ENCODE results near the gene PAQR3.

PAQR3 gene

DNA sequence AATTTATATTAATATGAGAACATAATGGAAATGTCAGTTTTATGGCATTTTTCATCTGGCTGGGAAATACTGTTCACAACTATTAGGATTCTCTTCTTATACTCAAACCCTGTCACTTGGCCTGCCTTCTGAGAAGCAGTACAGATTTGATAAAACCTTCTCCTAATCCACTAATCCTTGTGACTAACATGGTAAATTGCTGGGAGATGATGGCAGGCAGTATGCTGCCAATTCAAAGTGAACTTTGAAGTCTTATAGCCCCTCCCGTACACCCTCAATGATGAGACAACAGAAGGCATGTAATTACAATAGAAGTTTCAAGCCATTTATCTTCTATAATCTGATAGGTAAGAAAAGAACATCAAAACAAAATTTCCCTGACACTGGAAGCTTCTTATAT is 36.9 kb downstream of the PAQR3 start:
- TF ChIP-seq CSDC2 (CRISPR knock-in tag; IDR thresholded peaks at IDR 0.05) (no peak), ISL1 (CRISPR knock-in tag; IDR thresholded peaks at IDR 0.05) (no peak), ZNF70 (CRISPR knock-in tag; IDR thresholded peaks at IDR 0.05) (no peak)
- TF ChIP-seq, protein P1, sequence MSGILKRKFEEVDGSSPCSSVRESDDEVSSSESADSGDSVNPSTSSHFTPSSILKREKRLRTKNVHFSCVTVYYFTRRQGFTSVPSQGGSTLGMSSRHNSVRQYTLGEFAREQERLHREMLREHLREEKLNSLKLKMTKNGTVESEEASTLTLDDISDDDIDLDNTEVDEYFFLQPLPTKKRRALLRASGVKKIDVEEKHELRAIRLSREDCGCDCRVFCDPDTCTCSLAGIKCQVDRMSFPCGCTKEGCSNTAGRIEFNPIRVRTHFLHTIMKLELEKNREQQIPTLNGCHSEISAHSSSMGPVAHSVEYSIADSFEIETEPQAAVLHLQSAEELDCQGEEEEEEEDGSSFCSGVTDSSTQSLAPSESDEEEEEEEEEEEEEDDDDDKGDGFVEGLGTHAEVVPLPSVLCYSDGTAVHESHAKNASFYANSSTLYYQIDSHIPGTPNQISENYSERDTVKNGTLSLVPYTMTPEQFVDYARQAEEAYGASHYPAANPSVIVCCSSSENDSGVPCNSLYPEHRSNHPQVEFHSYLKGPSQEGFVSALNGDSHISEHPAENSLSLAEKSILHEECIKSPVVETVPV (CRISPR knock-in tag; IDR thresholded peaks at IDR 0.05), result no peak

DNA sequence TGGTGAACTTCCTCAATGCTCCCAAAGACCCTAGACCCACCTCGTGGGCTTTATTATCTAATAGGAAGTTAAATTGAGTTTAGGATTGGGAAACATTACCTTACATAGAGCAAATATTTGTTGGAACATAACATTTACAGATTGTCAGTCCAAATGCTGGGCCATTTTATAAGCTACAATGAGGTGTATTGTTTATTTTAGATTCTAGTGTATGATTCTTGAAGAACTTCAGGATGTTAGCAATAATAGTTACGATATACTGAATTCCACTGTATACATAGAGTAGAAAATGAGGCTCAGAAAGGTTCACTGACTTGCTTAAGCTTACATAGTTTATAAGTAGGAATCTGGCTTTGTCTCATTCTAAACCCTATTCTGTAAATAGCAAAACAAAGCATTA is 37.4 kb downstream of the PAQR3 start:
- TF ChIP-seq ZNF70 (CRISPR knock-in tag; IDR thresholded peaks at IDR 0.05), result no peak
- TF ChIP-seq CSDC2 (CRISPR knock-in tag; IDR thresholded peaks at IDR 0.05), result no peak
- no peak for TF ChIP-seq ARNTL (CRISPR knock-in tag; IDR thresholded peaks at IDR 0.05; ENCODE audit: borderline replicate concordance, low read depth)
- no peak for TF ChIP-seq ZNF8 (CRISPR knock-in tag; IDR thresholded peaks at IDR 0.05)
- TF ChIP-seq PPARA (CRISPR knock-in tag; IDR thresholded peaks at IDR 0.05; ENCODE audit: borderline replicate concordance), result no peak
- TF ChIP-seq, protein P2, sequence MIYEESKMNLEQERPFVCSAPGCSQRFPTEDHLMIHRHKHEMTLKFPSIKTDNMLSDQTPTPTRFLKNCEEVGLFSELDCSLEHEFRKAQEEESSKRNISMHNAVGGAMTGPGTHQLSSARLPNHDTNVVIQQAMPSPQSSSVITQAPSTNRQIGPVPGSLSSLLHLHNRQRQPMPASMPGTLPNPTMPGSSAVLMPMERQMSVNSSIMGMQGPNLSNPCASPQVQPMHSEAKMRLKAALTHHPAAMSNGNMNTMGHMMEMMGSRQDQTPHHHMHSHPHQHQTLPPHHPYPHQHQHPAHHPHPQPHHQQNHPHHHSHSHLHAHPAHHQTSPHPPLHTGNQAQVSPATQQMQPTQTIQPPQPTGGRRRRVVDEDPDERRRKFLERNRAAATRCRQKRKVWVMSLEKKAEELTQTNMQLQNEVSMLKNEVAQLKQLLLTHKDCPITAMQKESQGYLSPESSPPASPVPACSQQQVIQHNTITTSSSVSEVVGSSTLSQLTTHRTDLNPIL (CRISPR knock-in tag; IDR thresholded peaks at IDR 0.05; ENCODE audit: low read depth), result no peak
- TF ChIP-seq, protein P3, sequence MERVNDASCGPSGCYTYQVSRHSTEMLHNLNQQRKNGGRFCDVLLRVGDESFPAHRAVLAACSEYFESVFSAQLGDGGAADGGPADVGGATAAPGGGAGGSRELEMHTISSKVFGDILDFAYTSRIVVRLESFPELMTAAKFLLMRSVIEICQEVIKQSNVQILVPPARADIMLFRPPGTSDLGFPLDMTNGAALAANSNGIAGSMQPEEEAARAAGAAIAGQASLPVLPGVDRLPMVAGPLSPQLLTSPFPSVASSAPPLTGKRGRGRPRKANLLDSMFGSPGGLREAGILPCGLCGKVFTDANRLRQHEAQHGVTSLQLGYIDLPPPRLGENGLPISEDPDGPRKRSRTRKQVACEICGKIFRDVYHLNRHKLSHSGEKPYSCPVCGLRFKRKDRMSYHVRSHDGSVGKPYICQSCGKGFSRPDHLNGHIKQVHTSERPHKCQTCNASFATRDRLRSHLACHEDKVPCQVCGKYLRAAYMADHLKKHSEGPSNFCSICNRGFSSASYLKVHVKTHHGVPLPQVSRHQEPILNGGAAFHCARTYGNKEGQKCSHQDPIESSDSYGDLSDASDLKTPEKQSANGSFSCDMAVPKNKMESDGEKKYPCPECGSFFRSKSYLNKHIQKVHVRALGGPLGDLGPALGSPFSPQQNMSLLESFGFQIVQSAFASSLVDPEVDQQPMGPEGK (CRISPR knock-in tag; IDR thresholded peaks at IDR 0.05; ENCODE audit: borderline replicate concordance), result no peak
- TF ChIP-seq SNAI2 (CRISPR knock-in tag; IDR thresholded peaks at IDR 0.05), result no peak
- TF ChIP-seq, protein P4, sequence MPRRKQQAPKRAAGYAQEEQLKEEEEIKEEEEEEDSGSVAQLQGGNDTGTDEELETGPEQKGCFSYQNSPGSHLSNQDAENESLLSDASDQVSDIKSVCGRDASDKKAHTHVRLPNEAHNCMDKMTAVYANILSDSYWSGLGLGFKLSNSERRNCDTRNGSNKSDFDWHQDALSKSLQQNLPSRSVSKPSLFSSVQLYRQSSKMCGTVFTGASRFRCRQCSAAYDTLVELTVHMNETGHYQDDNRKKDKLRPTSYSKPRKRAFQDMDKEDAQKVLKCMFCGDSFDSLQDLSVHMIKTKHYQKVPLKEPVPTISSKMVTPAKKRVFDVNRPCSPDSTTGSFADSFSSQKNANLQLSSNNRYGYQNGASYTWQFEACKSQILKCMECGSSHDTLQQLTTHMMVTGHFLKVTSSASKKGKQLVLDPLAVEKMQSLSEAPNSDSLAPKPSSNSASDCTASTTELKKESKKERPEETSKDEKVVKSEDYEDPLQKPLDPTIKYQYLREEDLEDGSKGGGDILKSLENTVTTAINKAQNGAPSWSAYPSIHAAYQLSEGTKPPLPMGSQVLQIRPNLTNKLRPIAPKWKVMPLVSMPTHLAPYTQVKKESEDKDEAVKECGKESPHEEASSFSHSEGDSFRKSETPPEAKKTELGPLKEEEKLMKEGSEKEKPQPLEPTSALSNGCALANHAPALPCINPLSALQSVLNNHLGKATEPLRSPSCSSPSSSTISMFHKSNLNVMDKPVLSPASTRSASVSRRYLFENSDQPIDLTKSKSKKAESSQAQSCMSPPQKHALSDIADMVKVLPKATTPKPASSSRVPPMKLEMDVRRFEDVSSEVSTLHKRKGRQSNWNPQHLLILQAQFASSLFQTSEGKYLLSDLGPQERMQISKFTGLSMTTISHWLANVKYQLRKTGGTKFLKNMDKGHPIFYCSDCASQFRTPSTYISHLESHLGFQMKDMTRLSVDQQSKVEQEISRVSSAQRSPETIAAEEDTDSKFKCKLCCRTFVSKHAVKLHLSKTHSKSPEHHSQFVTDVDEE (CRISPR knock-in tag; IDR thresholded peaks at IDR 0.05), result no peak
- ATAC-seq, result no peak

More for the DNA sequence above, 36.9 kb downstream of the PAQR3 start:
- ATAC-seq, result no peak

DNA sequence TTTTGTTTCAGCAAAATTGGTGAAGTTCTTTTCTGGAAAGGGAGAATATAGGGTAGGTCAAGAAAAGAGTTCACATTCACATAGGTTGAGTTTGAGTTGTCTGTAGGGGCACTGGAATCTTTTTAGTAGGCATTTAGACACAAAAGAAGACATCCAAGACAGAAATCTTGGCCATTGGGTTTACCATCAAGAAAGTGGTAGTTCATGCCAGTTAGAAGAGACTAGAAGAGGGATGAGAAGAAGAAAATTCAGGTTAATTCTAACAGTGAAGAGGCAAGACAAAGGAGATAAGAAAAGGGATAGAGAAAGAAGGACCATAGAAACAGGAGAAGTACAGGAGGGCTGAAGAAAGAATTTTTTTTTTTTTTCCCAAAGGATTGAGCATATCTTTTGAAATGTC is 39.9 kb downstream of the PAQR3 start:
- no peak for TF ChIP-seq GLIS3 (CRISPR knock-in tag; IDR thresholded peaks at IDR 0.05)
- ATAC-seq, result no peak

DNA sequence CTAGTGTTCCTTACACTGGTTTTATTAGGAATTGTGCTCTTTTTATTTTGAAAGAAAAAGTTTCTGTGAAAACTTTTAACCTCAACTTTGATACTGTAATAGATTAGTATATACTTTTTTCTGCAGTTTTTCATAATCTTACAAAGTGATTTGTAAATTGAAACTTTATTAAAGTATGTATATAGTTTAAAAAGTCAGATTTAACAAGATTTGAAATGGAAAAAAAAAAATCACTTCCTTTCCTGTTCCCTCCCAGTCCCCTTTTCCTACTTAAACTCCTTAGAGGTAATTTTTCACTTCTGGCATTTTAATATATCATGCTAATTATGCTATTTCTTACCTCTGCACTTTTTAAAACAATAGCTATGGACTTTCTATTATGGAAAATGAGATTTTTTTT is 49.3 kb downstream of the PAQR3 start:
- ATAC-seq, result no peak
- no peak for TF ChIP-seq ZNF8 (CRISPR knock-in tag; IDR thresholded peaks at IDR 0.05)
- TF ChIP-seq, protein P2 (CRISPR knock-in tag; IDR thresholded peaks at IDR 0.05; ENCODE audit: low read depth), result no peak
- TF ChIP-seq, protein P5, sequence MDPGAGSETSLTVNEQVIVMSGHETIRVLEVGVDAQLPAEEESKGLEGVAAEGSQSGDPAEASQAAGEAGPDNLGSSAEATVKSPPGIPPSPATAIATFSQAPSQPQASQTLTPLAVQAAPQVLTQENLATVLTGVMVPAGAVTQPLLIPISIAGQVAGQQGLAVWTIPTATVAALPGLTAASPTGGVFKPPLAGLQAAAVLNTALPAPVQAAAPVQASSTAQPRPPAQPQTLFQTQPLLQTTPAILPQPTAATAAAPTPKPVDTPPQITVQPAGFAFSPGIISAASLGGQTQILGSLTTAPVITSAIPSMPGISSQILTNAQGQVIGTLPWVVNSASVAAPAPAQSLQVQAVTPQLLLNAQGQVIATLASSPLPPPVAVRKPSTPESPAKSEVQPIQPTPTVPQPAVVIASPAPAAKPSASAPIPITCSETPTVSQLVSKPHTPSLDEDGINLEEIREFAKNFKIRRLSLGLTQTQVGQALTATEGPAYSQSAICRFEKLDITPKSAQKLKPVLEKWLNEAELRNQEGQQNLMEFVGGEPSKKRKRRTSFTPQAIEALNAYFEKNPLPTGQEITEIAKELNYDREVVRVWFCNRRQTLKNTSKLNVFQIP (CRISPR knock-in tag; IDR thresholded peaks at IDR 0.05; ENCODE audit: borderline replicate concordance, low read depth), result no peak
- no peak for TF ChIP-seq TCF4 (CRISPR knock-in tag; IDR thresholded peaks at IDR 0.05; ENCODE audit: borderline replicate concordance)
- TF ChIP-seq TOX (CRISPR knock-in tag; IDR thresholded peaks at IDR 0.05; ENCODE audit: borderline replicate concordance), result no peak
- TF ChIP-seq ZFP3 (CRISPR knock-in tag; IDR thresholded peaks at IDR 0.05), result no peak
- no peak for TF ChIP-seq SNAI2 (CRISPR knock-in tag; IDR thresholded peaks at IDR 0.05)
- TF ChIP-seq ESRRG (CRISPR knock-in tag; IDR thresholded peaks at IDR 0.05), result no peak
- TF ChIP-seq, protein P3 (CRISPR knock-in tag; IDR thresholded peaks at IDR 0.05; ENCODE audit: borderline replicate concordance), result no peak
- TF ChIP-seq ISL1 (CRISPR knock-in tag; IDR thresholded peaks at IDR 0.05), result no peak
- TF ChIP-seq ZC3H10 (CRISPR knock-in tag; IDR thresholded peaks at IDR 0.05), result no peak
- TF ChIP-seq, protein P1 (CRISPR knock-in tag; IDR thresholded peaks at IDR 0.05), result no peak
- TF ChIP-seq, protein P4 (CRISPR knock-in tag; IDR thresholded peaks at IDR 0.05), result no peak

All from SK-N-SH treated with all-trans-retinoic acid at 6 μM for 48 hours (cell line).